ENCODE measurements around the gene TMPRSS4.

TMPRSS4 gene

DNA sequence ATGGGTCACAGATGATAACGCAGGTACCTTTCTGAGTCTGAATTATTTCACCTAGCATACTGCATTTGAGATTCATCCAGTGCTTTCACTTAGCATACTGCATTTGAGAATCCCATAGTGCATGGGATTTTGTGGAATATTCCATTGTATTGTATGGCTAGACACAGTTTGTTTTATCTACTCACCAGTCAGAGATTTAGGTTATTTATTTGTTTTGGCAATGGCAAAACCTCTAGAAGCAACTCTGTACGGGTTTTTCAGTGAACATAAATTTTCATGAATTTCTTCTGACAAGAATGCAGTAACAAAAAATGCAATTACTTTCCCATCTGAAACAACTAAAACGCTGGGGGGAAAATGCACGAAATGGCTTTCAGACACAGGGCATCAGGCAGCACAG lies 51.4 kb downstream of the TMPRSS4 start:
- Histone ChIP-seq H3K4me2 (ENCODE audit: low read length) (no peak overlapping the region), H3K27ac (ENCODE audit: low read depth, low read length, poor library complexity, severe bottlenecking) (no peak overlapping the region), H3K9me2 (ENCODE audit: low read depth, low read length) (no peaks in the 10 kb centered on the region), H3K4me1 (ENCODE audit: insufficient read depth, low read length, severe bottlenecking) (no peaks in the 10 kb centered on the region), H3K9ac (ENCODE audit: low read length) (no peak overlapping the region), H3F3A (ENCODE audit: insufficient read depth, low read length) (no peaks in the 10 kb centered on the region), H3K27me3 (ENCODE audit: insufficient read depth, low read length) (no peaks in the 10 kb centered on the region), H2AFZ (ENCODE audit: low read length) (no peak overlapping the region), H3K79me2 (ENCODE audit: insufficient read depth, low read length) (no peaks in the 10 kb centered on the region), H3K4me3 (ENCODE audit: low read depth, low read length, poor library complexity, severe bottlenecking) (no peak overlapping the region), H3K9me3 (ENCODE audit: low read length) (no peaks in the 10 kb centered on the region), H4K20me1 (ENCODE audit: insufficient read depth, low read length) (no peaks in the 10 kb centered on the region), H3K36me3 (ENCODE audit: insufficient read depth, low read length) (no peaks in the 10 kb centered on the region)
- TF ChIP-seq, protein P1, sequence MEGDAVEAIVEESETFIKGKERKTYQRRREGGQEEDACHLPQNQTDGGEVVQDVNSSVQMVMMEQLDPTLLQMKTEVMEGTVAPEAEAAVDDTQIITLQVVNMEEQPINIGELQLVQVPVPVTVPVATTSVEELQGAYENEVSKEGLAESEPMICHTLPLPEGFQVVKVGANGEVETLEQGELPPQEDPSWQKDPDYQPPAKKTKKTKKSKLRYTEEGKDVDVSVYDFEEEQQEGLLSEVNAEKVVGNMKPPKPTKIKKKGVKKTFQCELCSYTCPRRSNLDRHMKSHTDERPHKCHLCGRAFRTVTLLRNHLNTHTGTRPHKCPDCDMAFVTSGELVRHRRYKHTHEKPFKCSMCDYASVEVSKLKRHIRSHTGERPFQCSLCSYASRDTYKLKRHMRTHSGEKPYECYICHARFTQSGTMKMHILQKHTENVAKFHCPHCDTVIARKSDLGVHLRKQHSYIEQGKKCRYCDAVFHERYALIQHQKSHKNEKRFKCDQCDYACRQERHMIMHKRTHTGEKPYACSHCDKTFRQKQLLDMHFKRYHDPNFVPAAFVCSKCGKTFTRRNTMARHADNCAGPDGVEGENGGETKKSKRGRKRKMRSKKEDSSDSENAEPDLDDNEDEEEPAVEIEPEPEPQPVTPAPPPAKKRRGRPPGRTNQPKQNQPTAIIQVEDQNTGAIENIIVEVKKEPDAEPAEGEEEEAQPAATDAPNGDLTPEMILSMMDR (IDR thresholded peaks at IDR 0.05; ENCODE audit: low read length): no peak
- no peak for TF ChIP-seq EZH2 (IDR thresholded peaks at IDR 0.05; ENCODE audit: borderline replicate concordance, low read length)

DNA sequence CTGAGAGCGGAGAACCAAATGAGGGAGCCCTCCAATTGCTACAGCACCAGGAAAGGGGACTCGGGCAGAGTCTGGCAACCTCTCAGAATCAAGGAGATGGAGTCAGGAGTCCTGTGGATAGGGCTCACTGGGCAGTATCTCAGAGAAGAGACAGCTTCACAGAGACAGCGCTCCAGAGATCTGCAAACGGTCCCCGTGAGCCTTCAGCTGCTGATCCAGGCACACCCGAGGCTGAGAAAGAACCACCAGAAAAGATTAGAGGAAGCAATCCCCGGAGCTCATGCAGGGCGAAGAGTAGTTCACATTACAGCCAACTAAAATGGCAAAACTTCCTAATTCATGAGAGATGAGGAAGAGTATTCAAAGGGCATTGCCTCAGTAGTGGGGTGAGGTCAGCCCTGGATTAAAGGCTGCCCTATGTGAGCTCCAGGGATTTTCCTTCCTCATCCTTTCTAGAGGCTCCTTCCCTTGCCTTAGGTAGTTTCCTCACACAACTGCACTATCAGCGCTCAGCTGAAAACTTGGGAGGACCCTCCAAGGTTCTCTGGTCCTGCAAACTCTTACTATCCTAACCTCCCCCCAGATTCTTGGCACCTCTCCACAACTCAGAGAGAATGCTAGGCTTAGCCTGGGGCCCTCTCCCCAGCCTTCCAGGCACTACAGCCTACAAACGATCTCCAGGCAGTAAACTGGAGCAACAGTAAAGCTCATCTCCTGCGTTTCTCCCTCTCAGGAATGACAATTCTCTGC lies 52.0 kb downstream of the TMPRSS4 start:
- no peaks in the 10 kb centered on the region for H3K4me1 ChIP-seq (ENCODE audit: insufficient read depth, low read length, severe bottlenecking)
- no peaks in the 10 kb centered on the region for H4K20me1 ChIP-seq (ENCODE audit: insufficient read depth, low read length)
- no peak for TF ChIP-seq EZH2 (IDR thresholded peaks at IDR 0.05; ENCODE audit: borderline replicate concordance, low read length)
- TF ChIP-seq, protein P1 (IDR thresholded peaks at IDR 0.05; ENCODE audit: low read length): no peak
- H3K27me3 ChIP-seq (ENCODE audit: insufficient read depth, low read length): no peaks in the 10 kb centered on the region
- no peak overlapping the region for H3K27ac ChIP-seq (ENCODE audit: low read depth, low read length, poor library complexity, severe bottlenecking)
- H3F3A ChIP-seq (ENCODE audit: insufficient read depth, low read length): no peaks in the 10 kb centered on the region
- H3K9ac ChIP-seq (ENCODE audit: low read length): no peak overlapping the region
- H3K36me3 ChIP-seq (ENCODE audit: insufficient read depth, low read length): no peaks in the 10 kb centered on the region
- H3K4me2 ChIP-seq (ENCODE audit: low read length): no peak overlapping the region
- no peaks in the 10 kb centered on the region for H3K9me2 ChIP-seq (ENCODE audit: low read depth, low read length)
- no peak overlapping the region for H3K4me3 ChIP-seq (ENCODE audit: low read depth, low read length, poor library complexity, severe bottlenecking)
- no peaks in the 10 kb centered on the region for H3K9me3 ChIP-seq (ENCODE audit: low read length)
- H2AFZ ChIP-seq (ENCODE audit: low read length): no peak overlapping the region
- no peaks in the 10 kb centered on the region for H3K79me2 ChIP-seq (ENCODE audit: insufficient read depth, low read length)

DNA sequence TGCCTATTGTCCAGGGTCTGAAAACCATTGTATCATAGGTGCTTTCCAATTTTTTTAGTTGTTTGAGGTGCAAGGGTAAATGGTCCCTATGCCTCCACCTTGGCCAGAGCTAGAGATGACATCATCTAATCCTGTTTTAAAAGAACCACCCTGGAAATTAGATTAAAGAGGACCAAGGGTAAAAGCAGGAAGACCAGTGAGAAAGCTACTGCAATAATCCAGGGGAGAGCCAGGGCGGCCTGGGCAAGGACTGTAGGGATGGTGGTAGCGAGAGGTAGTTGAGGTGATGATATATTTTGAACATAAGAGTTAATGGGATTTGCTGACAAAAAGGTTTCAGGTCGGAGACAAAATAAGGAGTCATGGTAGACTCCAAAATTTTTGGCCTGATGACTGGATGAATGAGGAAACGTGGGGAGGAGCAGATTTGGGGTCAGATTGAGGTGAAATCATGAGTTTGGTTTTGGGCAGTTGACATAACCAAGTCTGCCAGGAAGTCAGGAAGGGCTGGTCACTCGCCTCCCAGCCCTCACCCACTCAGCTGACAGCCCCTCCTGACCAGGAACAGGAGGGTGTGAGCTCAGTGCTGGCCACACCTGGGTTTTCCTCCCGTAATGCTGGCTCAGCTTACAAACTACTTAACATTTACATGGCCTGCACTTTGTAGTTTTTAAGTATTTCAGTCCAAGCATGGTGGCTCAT lies 52.7 kb downstream of the TMPRSS4 start:
- Histone ChIP-seq H3K79me2 (ENCODE audit: insufficient read depth, low read length) (no peaks in the 10 kb centered on the region), H3F3A (ENCODE audit: insufficient read depth, low read length) (no peaks in the 10 kb centered on the region), H3K36me3 (ENCODE audit: insufficient read depth, low read length) (no peaks in the 10 kb centered on the region), H3K4me1 (ENCODE audit: insufficient read depth, low read length, severe bottlenecking) (no peaks in the 10 kb centered on the region), H3K4me2 (ENCODE audit: low read length) (no peak overlapping the region), H2AFZ (ENCODE audit: low read length) (no peak overlapping the region), H3K27me3 (ENCODE audit: insufficient read depth, low read length) (no peaks in the 10 kb centered on the region), H3K9ac (ENCODE audit: low read length) (no peak overlapping the region), H3K4me3 (ENCODE audit: low read depth, low read length, poor library complexity, severe bottlenecking) (no peak overlapping the region), H3K9me3 (ENCODE audit: low read length) (no peaks in the 10 kb centered on the region), H3K9me2 (ENCODE audit: low read depth, low read length) (no peaks in the 10 kb centered on the region), H4K20me1 (ENCODE audit: insufficient read depth, low read length) (no peaks in the 10 kb centered on the region), H3K27ac (ENCODE audit: low read depth, low read length, poor library complexity, severe bottlenecking) (no peak overlapping the region)
- TF ChIP-seq EZH2 (IDR thresholded peaks at IDR 0.05; ENCODE audit: borderline replicate concordance, low read length): no peak
- TF ChIP-seq, protein P1 (IDR thresholded peaks at IDR 0.05; ENCODE audit: low read length): no peak
